ENCODE measurements around the gene PODXL. TPM values are rescaled to one million over a fixed set of nuclear protein-coding genes. Genes with fewer than 3 reads are reported as not detected.

PODXL gene
- polyA plus RNA-seq, 1 donor (not counting 4 experiments of a cell fraction or from before 2014, with no cell fraction given) = 0.08 TPM

GRCh38 chr7:131604841-131605279 lies 48.4 kb upstream of the PODXL start:
- H3K9ac ChIP-seq (ENCODE audit: control insufficient read depth, extremely low read depth, insufficient read depth, low read length) = no peak overlapping the region
- peaks cover 15% of the 10 kb centered on the region for H3K4me1 ChIP-seq (ENCODE audit: control insufficient read depth, extremely low read depth, insufficient read depth, low read length)
- no peak overlapping the region for H3K4me3 ChIP-seq (ENCODE audit: control insufficient read depth in 2 of 3, extremely low read depth in 1 of 3, insufficient read depth in 2 of 3, low read depth in 1 of 3, low read length in 3 of 3)
- no peaks in the 10 kb centered on the region for H3K36me3 ChIP-seq (ENCODE audit: control insufficient read depth in 2 of 2, extremely low read depth in 1 of 2, insufficient read depth in 2 of 2, low read length in 2 of 2)
- dilution Hi-C loops (cut with MboI; ENCODE audit: extremely low pct_ligation_motif_present, low sequenced_read_pairs) = no loop called here
- H3K27me3 ChIP-seq (ENCODE audit: control insufficient read depth, extremely low read depth, insufficient read depth, low read length) = peaks cover 7% of the 10 kb centered on the region
- no peaks in the 10 kb centered on the region for H3K9me3 ChIP-seq (ENCODE audit: control insufficient read depth, low read depth, low read length)
- TF ChIP-seq CTCF (optimal IDR thresholded peaks at IDR 0.05 in 1 of 3, IDR thresholded peaks at IDR 0.05 in 1 of 3, conservative IDR thresholded peaks at IDR 0.05 in 1 of 3; ENCODE audit: extremely low read depth in 1 of 3, insufficient read depth in 2 of 3, low read length in 3 of 3) = no peak
- FAIRE-seq = no peak
- H3K9me1 ChIP-seq (ENCODE audit: control insufficient read depth, extremely low read depth, insufficient read depth, low read length) = peaks cover 3% of the 10 kb centered on the region
- H3K4me2 ChIP-seq (ENCODE audit: control insufficient read depth, extremely low read depth, insufficient read depth, low read depth, low read length) = no peak overlapping the region
- H4K20me1 ChIP-seq (ENCODE audit: control insufficient read depth, extremely low read depth, insufficient read depth, low read length) = no peaks in the 10 kb centered on the region
- no peaks in the 10 kb centered on the region for H3K79me2 ChIP-seq (ENCODE audit: control insufficient read depth, insufficient read depth, low read length)
- H3K27ac ChIP-seq (ENCODE audit: control insufficient read depth, insufficient read depth, low read length) = no peak overlapping the region
- no peak overlapping the region for H2AFZ ChIP-seq (ENCODE audit: control insufficient read depth, low read length)
- peak; percentile 9 for DNase-seq (ENCODE audit: low read depth, low spot score)

- H3K9me3 ChIP-seq (ENCODE audit: control insufficient read depth, low read depth, low read length) = no peaks in the 10 kb centered on the region
- H3K79me2 ChIP-seq (ENCODE audit: control insufficient read depth, insufficient read depth, low read length) = no peaks in the 10 kb centered on the region
- H3K36me3 ChIP-seq (ENCODE audit: control insufficient read depth in 2 of 2, extremely low read depth in 1 of 2, insufficient read depth in 2 of 2, low read length in 2 of 2) = no peaks in the 10 kb centered on the region
- no peak overlapping the region for H3K9ac ChIP-seq (ENCODE audit: control insufficient read depth, extremely low read depth, insufficient read depth, low read length)
- no peak overlapping the region for H3K4me2 ChIP-seq (ENCODE audit: control insufficient read depth, extremely low read depth, insufficient read depth, low read depth, low read length)
- DNase-seq (ENCODE audit: low read depth, low spot score) (no peak), FAIRE-seq (no peak)
- peaks cover 3% of the 10 kb centered on the region for H3K9me1 ChIP-seq (ENCODE audit: control insufficient read depth, extremely low read depth, insufficient read depth, low read length)
- H4K20me1 ChIP-seq (ENCODE audit: control insufficient read depth, extremely low read depth, insufficient read depth, low read length) = no peaks in the 10 kb centered on the region
- TF ChIP-seq CTCF (optimal IDR thresholded peaks at IDR 0.05 in 1 of 3, IDR thresholded peaks at IDR 0.05 in 1 of 3, conservative IDR thresholded peaks at IDR 0.05 in 1 of 3; ENCODE audit: extremely low read depth in 1 of 3, insufficient read depth in 2 of 3, low read length in 3 of 3) = no peak
- TF ChIP-seq EZH2 (IDR thresholded peaks at IDR 0.05; ENCODE audit: low read length) = no peak
- dilution Hi-C loops (cut with MboI; ENCODE audit: extremely low pct_ligation_motif_present, low sequenced_read_pairs) = no loop called here
- no peak overlapping the region for H2AFZ ChIP-seq (ENCODE audit: control insufficient read depth, low read length)
- peaks cover 7% of the 10 kb centered on the region for H3K27me3 ChIP-seq (ENCODE audit: control insufficient read depth, extremely low read depth, insufficient read depth, low read length)
- peaks cover 15% of the 10 kb centered on the region for H3K4me1 ChIP-seq (ENCODE audit: control insufficient read depth, extremely low read depth, insufficient read depth, low read length)
- H3K27ac ChIP-seq (ENCODE audit: control insufficient read depth, insufficient read depth, low read length) = no peak overlapping the region
- no peak overlapping the region for H3K4me3 ChIP-seq (ENCODE audit: control insufficient read depth in 2 of 3, extremely low read depth in 1 of 3, insufficient read depth in 2 of 3, low read depth in 1 of 3, low read length in 3 of 3)
These were observed 47.5 kb upstream of the PODXL start for GRCh38 chr7:131603932-131604331.

Data from keratinocyte (primary cell).